Measurements from ENCODE around the gene ASMTL. TPM values are rescaled to one million over a fixed set of nuclear protein-coding genes. Genes with fewer than 3 reads are reported as not detected.

ASMTL gene
- polyA plus RNA-seq, 1 donor (not counting 4 experiments of a cell fraction or from before 2014, with no cell fraction given): 13.8 TPM

DNA sequence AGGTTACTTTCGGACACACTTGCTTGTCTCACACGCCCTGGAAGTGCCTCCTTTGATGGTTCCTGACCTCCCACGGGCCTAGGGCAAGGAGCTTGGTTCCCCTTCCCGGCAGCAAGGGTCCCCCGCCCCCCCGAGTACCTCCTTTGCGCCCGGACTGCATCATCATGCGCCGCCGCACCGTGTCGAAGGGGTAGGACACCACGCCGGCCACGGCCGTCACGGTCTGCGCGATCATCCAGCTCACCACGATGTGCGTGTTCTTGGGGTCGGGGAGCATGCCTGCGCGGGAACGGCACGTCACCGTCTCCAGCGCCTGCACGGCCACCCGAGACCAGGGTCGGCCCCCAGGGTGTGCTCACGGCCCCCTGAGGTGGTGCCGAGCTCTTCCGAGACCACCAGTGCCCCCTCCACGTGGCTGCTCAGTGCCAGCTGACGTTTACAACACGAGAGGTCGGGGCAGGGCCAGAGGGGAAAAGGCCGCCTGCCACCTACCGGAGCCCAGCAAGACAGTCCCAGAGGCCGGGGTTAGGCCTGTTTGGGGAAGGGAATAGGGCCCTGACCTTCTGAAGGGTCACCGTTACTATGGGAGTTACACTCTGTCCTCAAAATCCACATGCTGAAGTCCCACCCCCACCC is 65.5 kb downstream of the ASMTL start:
- no peak for FAIRE-seq
- TF ChIP-seq, protein P1, sequence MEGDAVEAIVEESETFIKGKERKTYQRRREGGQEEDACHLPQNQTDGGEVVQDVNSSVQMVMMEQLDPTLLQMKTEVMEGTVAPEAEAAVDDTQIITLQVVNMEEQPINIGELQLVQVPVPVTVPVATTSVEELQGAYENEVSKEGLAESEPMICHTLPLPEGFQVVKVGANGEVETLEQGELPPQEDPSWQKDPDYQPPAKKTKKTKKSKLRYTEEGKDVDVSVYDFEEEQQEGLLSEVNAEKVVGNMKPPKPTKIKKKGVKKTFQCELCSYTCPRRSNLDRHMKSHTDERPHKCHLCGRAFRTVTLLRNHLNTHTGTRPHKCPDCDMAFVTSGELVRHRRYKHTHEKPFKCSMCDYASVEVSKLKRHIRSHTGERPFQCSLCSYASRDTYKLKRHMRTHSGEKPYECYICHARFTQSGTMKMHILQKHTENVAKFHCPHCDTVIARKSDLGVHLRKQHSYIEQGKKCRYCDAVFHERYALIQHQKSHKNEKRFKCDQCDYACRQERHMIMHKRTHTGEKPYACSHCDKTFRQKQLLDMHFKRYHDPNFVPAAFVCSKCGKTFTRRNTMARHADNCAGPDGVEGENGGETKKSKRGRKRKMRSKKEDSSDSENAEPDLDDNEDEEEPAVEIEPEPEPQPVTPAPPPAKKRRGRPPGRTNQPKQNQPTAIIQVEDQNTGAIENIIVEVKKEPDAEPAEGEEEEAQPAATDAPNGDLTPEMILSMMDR (optimal IDR thresholded peaks at IDR 0.05 in 1 of 3, IDR thresholded peaks at IDR 0.05 in 1 of 3, conservative IDR thresholded peaks at IDR 0.05 in 1 of 3; ENCODE audit: extremely low read depth in 1 of 3, insufficient read depth in 2 of 3, low read length in 3 of 3): no peak
- no peak for TF ChIP-seq EZH2 (IDR thresholded peaks at IDR 0.05; ENCODE audit: low read length)
- Histone ChIP-seq H3K79me2 (ENCODE audit: control insufficient read depth, insufficient read depth, low read length) (peaks cover 54% of the 10 kb centered on the region), H3K4me3 (ENCODE audit: control insufficient read depth in 2 of 3, extremely low read depth in 1 of 3, insufficient read depth in 2 of 3, low read depth in 1 of 3, low read length in 3 of 3) (no peak overlapping the region), H3K9me3 (ENCODE audit: control insufficient read depth, low read depth, low read length) (no peaks in the 10 kb centered on the region), H2AFZ (ENCODE audit: control insufficient read depth, low read length) (no peak overlapping the region), H4K20me1 (ENCODE audit: control insufficient read depth, extremely low read depth, insufficient read depth, low read length) (peaks cover 41% of the 10 kb centered on the region), H3K4me2 (ENCODE audit: control insufficient read depth, extremely low read depth, insufficient read depth, low read depth, low read length) (no peak overlapping the region), H3K9me1 (ENCODE audit: control insufficient read depth, extremely low read depth, insufficient read depth, low read length) (no peaks in the 10 kb centered on the region), H3K27me3 (ENCODE audit: control insufficient read depth, extremely low read depth, insufficient read depth, low read length) (no peaks in the 10 kb centered on the region), H3K36me3 (ENCODE audit: control insufficient read depth in 2 of 2, extremely low read depth in 1 of 2, insufficient read depth in 2 of 2, low read length in 2 of 2) (peaks cover 26 to 53% of the 10 kb centered on the region in 2 experiments), H3K9ac (ENCODE audit: control insufficient read depth, extremely low read depth, insufficient read depth, low read length) (no peak overlapping the region), H3K27ac (ENCODE audit: control insufficient read depth, insufficient read depth, low read length) (no peak overlapping the region), H3K4me1 (ENCODE audit: control insufficient read depth, extremely low read depth, insufficient read depth, low read length) (peaks cover 6% of the 10 kb centered on the region)
- dilution Hi-C loops (cut with MboI; ENCODE audit: extremely low pct_ligation_motif_present, low sequenced_read_pairs): no loop called here
- DNase-seq (ENCODE audit: low read depth, low spot score): no peak

DNA sequence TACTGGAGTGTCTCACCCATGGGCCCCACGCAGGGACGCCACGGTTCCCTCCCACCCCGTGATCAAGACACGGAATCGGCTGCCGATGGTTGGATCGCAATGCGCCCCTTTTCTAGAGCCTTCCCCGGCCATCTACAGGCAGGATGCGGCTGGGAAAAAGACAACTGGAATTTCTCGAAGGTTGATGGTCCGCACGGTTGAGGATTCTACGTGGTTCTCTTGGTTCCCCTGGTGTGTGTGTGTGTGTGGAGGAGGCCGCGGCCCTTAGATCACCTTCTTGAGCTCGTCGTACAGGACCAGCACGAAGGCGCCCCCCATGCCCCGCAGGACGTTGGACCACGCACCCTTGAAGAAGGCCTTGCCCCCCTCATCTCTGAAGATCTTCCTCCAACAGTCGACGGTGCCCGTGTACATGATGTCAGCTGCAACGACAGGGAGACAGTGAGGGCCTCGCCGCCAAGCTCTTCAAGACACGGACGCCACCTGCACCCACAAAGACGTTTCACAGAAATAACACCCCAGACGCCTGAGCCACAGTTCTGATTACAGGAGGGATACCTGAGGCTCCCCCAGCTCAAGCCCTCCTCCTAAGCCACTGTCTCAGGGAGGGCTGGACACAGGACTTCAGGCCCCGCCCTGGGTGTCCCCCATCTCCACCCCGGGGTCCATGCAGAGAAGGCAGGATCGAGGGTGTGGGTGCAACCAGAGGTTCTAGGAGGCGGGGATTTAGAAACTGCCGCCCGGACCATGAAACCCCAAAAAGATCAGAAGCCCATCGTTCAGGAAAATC is 66.2 kb downstream of the ASMTL start:
- TF ChIP-seq, protein P1 (optimal IDR thresholded peaks at IDR 0.05 in 1 of 3, IDR thresholded peaks at IDR 0.05 in 1 of 3, conservative IDR thresholded peaks at IDR 0.05 in 1 of 3; ENCODE audit: extremely low read depth in 1 of 3, insufficient read depth in 2 of 3, low read length in 3 of 3): no peak
- no peak for TF ChIP-seq EZH2 (IDR thresholded peaks at IDR 0.05; ENCODE audit: low read length)
- H3K27ac ChIP-seq (ENCODE audit: control insufficient read depth, insufficient read depth, low read length): no peak overlapping the region
- no peak overlapping the region for H3K4me3 ChIP-seq (ENCODE audit: control insufficient read depth in 2 of 3, extremely low read depth in 1 of 3, insufficient read depth in 2 of 3, low read depth in 1 of 3, low read length in 3 of 3)
- DNase-seq (ENCODE audit: low read depth, low spot score) (no peak), FAIRE-seq (no peak)
- no peak overlapping the region for H3K4me2 ChIP-seq (ENCODE audit: control insufficient read depth, extremely low read depth, insufficient read depth, low read depth, low read length)
- peaks cover 6% of the 10 kb centered on the region for H3K4me1 ChIP-seq (ENCODE audit: control insufficient read depth, extremely low read depth, insufficient read depth, low read length)
- dilution Hi-C loops (cut with MboI; ENCODE audit: extremely low pct_ligation_motif_present, low sequenced_read_pairs): no loop called here
- H3K9ac ChIP-seq (ENCODE audit: control insufficient read depth, extremely low read depth, insufficient read depth, low read length): no peak overlapping the region
- no peaks in the 10 kb centered on the region for H3K27me3 ChIP-seq (ENCODE audit: control insufficient read depth, extremely low read depth, insufficient read depth, low read length)
- H3K9me1 ChIP-seq (ENCODE audit: control insufficient read depth, extremely low read depth, insufficient read depth, low read length): no peaks in the 10 kb centered on the region
- peaks cover 54% of the 10 kb centered on the region for H3K79me2 ChIP-seq (ENCODE audit: control insufficient read depth, insufficient read depth, low read length)
- H4K20me1 ChIP-seq (ENCODE audit: control insufficient read depth, extremely low read depth, insufficient read depth, low read length): peaks cover 41% of the 10 kb centered on the region
- H2AFZ ChIP-seq (ENCODE audit: control insufficient read depth, low read length): no peak overlapping the region
- peaks cover 26 to 53% of the 10 kb centered on the region in 2 experiments for H3K36me3 ChIP-seq (ENCODE audit: control insufficient read depth in 2 of 2, extremely low read depth in 1 of 2, insufficient read depth in 2 of 2, low read length in 2 of 2)
- no peaks in the 10 kb centered on the region for H3K9me3 ChIP-seq (ENCODE audit: control insufficient read depth, low read depth, low read length)
